GM19452 (cell line): Measurements from ENCODE around the gene PLCB1.
"Not testable (repeated sequence)": the region's sequence is repeated elsewhere in the genome, so short reads cannot be mapped to it uniquely, and the experiment has no call there.

Source experiments
- ATAC-seq: cut with Tn5 transposase; IDR thresholded peaks from one replicate; pipeline ENCODE4 v1.9.1; 2021; ENCODE audit not compliant: unreplicated experiment

Gene PLCB1

GRCh38 chr20:8798505-8798904 is 666.4 kb downstream of the PLCB1 start:
- no peak for ATAC-seq

GRCh38 chr20:8800089-8800488 is 668.0 kb downstream of the PLCB1 start:
- ATAC-seq, result no peak

- no peak for ATAC-seq
Measured at GRCh38 chr20:8801686-8802085, 669.6 kb downstream of the PLCB1 start.

- no peak for ATAC-seq
Measured at GRCh38 chr20:8803065-8803464, 671.0 kb downstream of the PLCB1 start.

- no peak for ATAC-seq
Measured at GRCh38 chr20:8803941-8804340, 671.9 kb downstream of the PLCB1 start.

- ATAC-seq, result no peak
Measured at GRCh38 chr20:8805737-8806442, 673.8 kb downstream of the PLCB1 start.

- ATAC-seq, result no peak
Measured at GRCh38 chr20:8807480-8808201, 675.6 kb downstream of the PLCB1 start.

GRCh38 chr20:8808202-8808535 is 676.1 kb downstream of the PLCB1 start:
- no peak for ATAC-seq

GRCh38 chr20:8809107-8809953 is 677.3 kb downstream of the PLCB1 start:
- ATAC-seq, result no peak

GRCh38 chr20:8811801-8812594 is 679.9 kb downstream of the PLCB1 start:
- no peak for ATAC-seq

GRCh38 chr20:8812817-8813216 is 680.8 kb downstream of the PLCB1 start:
- ATAC-seq, result no peak

GRCh38 chr20:8815208-8815607 is 683.1 kb downstream of the PLCB1 start:
- ATAC-seq, result no peak

- ATAC-seq, result no peak
Measured at GRCh38 chr20:8829256-8829655, 697.2 kb downstream of the PLCB1 start.

GRCh38 chr20:8834294-8834693 is 702.2 kb downstream of the PLCB1 start:
- not testable (repeated sequence) for ATAC-seq

- no peak for ATAC-seq
Measured at GRCh38 chr20:8834851-8835250, 702.8 kb downstream of the PLCB1 start.

- ATAC-seq, result no peak
Measured at GRCh38 chr20:8837396-8837795, 705.3 kb downstream of the PLCB1 start.

GRCh38 chr20:8842525-8842924 is 710.5 kb downstream of the PLCB1 start:
- no peak for ATAC-seq

GRCh38 chr20:8844179-8844578 is 712.1 kb downstream of the PLCB1 start:
- no peak for ATAC-seq

GRCh38 chr20:8849990-8850389 is 717.9 kb downstream of the PLCB1 start:
- no peak for ATAC-seq

GRCh38 chr20:8851446-8851845 is 719.4 kb downstream of the PLCB1 start:
- no peak for ATAC-seq

GRCh38 chr20:8851919-8852318 is 719.9 kb downstream of the PLCB1 start:
- ATAC-seq, result not testable (repeated sequence)
